HG02884 (cell line): Measurements from ENCODE around the gene NT5C2.
"Not testable (repeated sequence)": the region's sequence is repeated elsewhere in the genome, so short reads cannot be mapped to it uniquely, and the experiment has no call there.

Source experiments
- ATAC-seq: cut with Tn5 transposase; IDR thresholded peaks from one replicate; pipeline ENCODE4 v1.9.1; 2021; ENCODE audit warnings: mild to moderate bottlenecking, moderate library complexity; ENCODE audit not compliant: unreplicated experiment

The NT5C2 gene

DNA sequence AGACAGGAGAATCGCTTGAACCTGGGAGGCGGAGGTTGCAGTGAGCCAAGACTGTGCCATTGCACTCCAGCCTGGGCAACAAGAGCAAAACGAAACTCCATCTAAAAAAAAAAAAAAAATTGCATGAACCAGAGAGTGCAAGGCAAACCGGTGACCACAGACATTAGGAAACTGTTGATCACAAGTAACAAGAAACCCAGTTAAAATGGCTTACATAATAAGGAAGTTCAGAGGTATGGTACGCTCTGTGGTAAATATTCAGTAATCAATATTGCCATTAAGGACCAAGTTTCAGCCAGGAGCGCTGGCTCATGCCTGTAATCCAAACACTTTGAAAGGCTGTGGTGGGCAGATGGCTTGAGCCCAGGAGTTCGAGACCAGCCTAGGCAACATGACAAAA is 9.2 kb upstream of the NT5C2 start:
- ATAC-seq = no peak

DNA sequence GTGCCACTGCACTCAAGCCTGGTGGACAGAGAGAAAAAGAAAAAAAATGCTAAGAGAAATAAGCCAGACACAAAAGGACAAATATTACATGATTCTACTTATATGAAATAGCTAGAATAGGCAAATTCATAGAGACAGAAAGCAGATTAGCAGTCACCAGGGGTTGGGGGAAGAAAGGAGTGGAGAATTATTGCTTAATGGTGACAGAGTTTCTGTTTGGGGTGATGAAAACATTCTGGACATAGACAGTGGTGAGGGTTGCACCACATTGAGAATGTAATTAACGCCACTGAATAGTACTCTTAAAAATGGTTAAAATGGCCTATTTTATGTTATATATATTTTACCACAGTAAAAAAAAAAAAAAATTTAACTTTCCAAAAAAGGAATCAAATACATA is 6.4 kb upstream of the NT5C2 start:
- no peak for ATAC-seq

DNA sequence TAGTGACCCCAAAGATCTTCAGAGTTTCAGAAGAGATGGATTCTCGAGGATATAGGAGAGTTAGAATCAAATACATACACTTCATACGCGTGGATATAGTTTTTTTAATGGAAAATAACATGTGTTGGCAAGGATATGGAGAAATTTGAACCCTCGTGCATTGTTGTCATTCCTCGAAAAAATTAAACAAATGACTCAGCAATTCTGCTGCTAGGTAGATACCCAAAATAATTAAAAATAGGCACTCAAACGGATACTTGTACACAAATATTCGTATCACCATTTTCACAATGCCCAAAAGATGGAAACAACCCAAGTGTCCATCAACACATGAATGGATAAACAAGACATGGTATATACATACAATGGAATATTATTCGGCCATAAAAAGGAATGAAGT is 5.6 kb upstream of the NT5C2 start:
- ATAC-seq = no peak

DNA sequence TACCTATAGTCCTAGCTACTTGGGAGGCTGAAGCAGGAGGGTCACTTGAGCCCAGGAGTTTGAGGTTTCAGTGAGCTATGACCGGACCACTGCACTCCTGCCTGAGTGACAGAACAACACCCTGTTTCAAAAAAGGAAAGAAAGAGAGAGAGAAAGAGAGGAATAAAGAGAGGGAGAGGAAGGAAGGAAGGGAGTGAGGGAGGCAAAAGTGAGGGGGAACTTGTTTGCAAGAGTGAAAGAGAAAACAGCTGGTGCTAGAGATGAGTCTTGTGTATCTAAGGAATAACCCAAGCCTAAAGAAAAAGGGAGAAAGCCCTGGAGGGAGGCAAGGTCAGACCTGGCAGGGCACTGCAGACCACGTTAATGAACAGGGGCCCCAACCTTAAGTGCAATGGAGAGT is 4.8 kb upstream of the NT5C2 start:
- no peak for ATAC-seq

DNA sequence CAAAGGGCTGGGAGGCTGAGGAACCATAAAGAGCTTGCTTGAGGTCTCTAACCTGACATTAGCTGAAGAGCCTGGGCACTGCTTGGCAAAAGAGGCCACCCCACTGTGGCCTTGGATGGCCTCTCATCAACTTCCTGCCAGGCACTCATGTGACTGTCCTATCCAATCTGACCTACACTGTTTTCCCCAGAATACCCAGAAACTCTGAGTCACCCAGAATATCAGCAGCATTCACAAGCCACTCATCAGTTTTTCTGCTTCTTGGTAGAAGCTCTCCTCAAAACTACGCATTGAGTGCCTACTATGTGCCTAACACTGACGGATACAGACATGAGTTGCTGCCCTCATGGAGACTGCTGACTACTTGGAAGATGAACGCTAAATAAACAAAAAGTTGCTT is 4.1 kb upstream of the NT5C2 start:
- no peak for ATAC-seq

DNA sequence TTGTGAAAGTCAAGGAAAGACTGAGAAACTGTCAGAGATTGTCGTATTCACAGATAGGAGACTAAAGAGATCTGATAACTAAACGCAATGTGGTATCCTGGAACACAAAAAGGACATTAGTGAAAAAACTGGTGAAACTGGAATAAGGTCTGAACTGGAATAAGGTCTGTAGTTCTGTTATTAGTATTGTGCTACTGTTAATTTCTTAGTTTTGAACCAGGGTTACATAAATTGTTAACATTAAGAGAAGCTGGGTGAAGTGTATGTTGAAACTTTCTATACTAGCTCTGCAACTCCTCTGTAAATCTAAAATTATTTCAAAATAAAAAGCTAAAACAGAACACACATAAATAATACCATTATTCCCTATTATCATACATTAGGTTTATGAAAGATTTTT is 3.4 kb upstream of the NT5C2 start:
- no peak for ATAC-seq

DNA sequence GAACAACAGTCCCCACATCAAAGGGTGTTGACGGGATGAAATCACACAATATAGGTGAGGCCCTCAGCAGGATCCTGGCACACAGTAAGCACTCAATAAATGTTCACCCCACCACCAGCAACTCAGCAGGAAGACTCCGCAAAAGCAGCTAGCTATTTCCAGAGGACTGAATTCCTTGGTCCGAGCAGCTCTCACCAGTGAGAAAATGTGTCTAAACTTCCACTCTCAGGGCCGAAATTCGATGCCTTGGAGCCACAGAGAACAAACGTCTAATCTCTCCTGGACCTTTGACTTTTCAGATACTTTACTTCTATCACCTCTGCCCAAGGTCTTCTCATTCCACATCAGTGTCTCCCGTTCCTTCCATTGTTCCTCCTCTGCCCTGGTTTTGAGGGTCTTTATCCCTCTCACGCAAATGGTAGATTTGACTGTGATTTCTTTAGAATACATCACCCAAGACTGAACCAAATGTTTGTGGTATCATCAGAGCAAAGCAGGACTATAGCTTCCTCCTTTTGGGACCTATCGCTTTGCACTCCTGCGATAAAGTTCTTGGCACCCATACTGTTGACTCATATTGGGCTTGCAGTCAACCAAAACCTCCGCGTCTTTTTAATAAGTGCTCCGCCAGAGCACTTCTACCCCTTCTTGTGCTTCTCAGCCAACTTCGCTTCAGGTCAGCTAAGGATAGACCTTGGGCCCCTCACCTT is 903 bp upstream of the NT5C2 start:
- ATAC-seq = no peak

DNA sequence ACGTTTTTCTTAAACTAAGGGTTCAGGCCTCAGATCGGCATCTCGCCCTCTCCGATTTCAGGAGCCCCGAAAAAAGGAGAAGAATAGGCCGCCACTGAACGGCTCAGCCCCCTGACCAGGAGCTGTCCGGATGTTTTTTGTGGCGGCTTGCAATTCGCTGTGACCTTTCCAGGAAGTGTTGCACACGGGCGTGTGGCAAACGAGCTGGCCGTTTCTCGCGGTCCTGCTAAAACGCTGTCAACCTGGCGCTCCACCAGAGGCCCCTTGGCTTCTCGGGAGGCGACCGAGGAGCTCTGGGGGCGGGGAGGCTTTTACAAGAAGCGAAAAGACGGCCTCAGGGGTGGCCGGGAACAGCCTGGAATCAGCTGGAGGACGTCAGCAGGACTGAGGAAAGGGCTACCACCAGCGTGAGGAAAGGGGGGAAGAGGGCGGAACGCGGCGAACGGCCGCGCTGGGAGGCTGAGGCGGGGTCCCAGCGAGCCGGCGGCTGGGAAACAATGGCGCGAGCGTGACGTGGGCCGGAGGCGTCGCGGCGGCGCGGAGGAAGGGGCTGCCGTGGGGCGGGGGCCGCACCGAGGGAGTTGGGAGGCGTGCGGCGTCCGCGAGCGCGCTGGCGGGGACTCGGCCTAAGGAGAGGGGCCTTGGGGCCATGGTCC is 493 bp downstream of the NT5C2 start:
- ATAC-seq = peak; percentile 39

DNA sequence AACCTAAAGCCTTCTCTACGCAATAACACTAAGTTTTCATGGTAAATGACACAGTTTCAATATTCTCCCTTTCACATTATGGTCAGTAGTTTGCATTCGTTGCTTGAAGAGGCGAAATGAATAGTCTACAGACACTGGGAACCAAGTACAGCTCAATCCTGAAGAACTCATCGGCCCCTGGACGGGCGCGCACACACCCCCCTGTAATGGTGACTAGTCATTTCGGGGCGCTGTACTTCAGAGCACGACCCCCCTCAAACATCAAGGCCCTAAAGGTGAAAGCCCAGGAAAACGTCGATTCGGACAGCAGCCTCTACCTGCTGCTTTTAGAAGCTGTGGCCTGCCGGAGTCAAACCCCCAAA is 1.0 kb downstream of the NT5C2 start:
- no peak for ATAC-seq

DNA sequence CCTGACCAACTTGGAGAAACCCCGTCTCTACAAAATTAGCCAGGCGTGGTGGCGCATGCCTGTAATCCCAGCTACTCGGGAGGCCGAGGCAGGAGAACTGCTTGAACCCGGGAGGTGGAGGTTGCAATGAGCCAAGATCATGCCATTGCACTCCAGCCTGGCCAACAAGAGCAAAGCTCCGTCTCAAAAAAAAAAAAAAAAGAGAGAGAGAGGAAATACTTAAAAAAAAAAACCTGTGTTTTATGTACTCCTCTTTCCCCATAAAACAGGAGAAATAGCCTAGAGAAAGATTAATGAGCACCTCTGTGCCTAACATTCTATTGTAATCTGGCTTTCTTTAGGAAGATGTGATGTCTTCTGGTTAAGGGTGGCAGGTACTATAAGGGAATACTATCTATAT is 1.9 kb downstream of the NT5C2 start:
- ATAC-seq = not testable (repeated sequence)

DNA sequence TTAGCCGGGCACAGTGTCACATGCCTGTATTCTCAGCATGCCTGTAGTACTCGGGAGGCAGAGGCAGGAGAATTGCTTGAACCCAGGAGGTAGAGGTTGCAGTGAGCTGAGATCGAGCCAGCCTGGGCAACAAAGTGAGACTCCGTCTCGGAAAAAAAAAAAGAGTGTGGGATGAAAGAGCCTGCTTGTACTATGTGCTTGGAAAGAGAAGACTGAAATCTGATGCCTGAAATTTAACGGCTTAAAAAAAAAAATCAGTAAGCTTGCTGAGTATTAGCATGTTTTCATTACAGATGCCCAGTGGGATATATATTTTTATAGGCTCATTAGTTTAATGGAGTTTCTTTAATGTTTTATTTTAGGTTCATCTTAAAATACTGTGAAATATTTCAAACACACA is 4.2 kb downstream of the NT5C2 start:
- ATAC-seq = no peak

DNA sequence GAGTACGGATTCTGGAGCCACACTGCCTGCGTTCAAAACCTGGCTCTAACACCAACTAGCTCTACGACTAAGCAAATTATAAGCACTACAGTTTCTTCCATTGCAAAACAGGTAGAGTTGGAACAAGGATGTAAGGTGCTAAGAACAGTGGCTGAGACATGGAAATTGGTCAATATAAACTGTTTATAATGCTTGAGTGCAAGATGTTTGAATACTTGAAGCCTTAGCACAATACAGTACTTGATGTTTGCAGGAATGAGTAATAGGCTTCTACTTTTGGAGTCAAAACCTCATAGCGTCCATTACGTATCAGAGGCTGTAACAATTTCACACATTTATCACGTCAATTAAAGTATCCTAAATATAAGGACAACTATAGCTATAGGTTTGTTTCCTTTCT is 6.9 kb downstream of the NT5C2 start:
- ATAC-seq = no peak

DNA sequence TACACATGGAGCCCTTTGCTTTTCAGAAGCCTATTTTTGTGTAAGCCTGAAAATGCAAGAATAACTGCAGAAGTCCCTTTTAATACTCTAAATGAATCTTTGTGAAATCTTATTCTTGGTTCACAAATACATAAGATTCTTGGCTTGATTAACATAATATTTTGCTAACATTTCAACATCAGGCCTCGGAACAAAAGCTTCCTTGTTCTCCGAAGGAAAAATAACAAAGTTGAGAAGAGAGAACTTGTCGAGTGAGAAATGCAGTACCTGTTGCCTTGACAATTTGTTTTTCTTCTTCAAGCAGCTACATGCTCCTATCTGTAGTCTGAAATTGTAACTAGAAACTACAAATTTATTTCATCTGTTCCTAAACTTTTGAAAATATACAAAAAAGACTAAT is 8.5 kb downstream of the NT5C2 start:
- no peak for ATAC-seq

DNA sequence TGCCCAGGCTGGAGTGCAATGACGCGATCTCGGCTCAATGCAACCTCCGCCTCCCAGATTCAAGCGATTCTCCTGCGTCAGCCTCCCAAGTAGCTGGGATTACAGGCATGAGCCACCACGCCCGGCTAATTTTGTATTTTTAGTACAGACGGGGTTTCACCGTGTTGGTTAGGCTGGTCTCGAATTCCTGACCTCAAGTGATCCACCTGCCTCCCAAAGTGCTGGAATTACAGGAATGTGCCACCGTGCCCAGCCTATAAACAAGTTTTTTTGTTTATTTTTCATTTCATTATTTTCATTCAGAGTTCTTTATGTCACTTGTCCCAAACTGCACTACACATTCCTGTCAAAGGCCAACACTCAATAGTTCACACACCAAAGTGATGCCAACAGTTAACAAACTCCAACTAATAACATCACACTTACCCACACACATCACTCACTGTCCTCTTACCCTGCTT is 9.1 kb downstream of the NT5C2 start:
- ATAC-seq = not testable (repeated sequence)

DNA sequence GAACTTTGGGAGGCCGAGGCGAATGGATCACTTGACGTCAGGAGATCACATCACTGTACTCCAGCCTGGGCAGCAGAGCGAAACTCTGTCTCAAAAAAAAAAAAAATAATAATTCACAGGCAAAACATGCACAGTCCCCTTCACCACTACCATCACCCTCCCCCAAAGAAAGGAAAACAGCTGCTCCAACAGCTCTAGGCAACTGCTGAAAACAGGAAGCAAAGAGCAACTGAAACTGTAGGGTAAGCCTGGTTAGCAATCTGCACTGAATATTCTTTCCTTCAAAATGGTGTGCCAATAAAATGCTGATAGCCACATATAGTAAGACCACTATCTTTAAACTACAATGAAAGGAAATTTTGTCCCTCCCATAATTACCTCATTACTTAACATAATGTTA is 11.8 kb downstream of the NT5C2 start:
- ATAC-seq = no peak

DNA sequence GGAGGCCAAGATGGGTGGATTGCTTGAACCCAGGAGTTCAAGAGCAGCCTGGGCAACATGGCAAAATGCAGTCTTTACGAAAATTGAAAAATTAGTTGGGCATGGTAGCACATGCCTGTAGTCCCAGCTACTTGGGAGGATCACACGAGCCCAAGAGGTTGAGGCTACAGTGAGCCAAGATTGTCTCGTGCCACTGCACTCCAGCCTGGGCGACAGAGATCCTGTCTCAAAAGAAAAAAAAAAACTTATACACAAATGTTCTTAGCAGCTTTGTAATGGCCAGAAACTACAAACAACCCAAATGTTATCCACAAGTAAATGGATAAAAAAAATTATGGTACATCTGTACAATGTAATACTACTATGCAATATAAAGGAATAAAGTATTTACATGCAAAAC is 12.6 kb downstream of the NT5C2 start:
- no peak for ATAC-seq

DNA sequence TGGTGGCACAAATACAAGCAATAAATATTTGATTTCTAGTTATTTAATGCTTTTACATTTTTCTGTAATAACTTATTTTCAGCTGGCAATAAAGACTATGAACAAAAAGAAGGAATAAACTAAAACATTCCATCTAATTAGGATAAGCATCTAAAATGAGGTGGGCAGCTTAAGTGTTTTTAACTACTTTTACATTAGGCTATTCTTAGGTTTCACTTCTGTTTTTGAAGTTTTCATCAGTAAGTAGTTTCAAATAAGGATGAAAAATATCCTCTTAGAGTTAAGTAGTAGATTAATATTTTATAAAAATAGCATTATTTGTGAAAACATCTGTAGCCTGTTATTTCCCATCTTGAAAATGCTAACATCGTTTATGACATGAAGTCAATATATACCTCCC is 15.9 kb downstream of the NT5C2 start:
- no peak for ATAC-seq

DNA sequence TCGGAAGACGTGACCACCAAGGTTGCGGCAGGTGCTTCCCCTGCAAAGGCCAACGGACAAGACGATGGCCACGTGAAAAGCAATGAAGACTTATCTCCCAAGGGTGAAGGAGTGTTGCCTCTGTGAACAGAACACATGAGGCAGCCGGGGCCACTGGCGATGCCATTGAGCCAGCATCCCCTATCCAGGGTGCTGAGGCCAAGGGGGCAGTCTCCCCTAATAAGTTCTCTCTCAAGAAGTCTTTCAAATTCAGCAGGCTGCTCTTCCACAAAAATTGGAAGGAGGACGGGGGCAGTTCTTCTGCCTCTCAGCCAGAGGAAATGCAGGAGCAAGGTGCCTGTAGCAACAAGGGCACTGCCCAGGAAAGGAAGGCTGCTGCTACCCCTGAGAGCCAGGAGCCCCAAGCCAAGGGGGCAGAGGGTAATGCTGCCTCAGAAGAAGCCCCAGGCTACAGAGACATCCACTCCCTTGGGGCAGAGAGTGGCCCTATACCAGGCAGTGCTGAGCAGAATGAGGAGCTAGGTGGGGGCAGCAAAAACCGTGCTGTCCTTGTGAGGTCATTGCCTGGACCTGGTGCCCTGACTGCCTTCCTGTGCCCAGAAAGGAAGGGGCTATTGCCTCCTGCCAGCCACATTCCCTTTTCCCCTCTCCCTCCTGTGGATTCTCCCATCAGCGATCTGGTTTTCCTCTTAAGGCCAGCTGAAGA is 17.3 kb downstream of the NT5C2 start:
- ATAC-seq = no peak

DNA sequence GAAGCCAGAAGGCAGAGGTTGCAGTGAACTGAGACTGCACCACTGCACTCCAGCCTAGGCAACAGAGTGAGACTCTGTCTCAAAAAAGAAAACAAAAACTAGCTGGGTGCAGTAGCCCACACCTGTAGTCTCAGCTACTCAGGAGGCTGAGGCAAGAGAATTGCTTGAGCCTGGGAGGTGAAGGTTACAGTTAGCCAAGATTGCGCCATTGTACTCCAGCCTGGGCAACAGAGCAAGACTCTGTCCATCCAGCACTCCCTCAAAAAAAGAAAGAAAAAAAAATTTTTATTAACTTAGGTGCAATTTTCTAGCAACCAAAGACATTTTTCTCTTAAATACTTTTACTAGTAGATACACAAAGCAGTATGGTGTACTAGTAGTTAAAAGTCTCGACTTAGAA is 18.7 kb downstream of the NT5C2 start:
- ATAC-seq = not testable (repeated sequence)

DNA sequence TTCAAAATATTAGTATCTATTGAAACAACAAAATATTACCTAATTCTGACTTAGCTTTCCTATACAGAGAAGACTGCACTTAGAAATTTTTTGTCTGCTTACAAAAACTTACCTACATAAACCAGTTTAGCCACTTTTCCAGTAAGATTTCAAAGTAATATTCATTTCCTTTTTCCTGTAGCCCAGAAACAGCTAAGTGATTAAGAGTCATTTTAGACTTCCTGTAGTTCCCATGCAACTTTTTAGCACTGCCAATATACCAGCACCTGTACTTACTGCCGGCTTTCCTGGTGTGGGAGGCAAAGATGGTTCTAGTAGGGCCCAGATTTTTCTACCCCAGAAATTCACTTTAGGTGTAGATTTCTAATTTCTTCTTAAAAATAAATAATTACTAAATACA is 21.8 kb downstream of the NT5C2 start:
- no peak for ATAC-seq

DNA sequence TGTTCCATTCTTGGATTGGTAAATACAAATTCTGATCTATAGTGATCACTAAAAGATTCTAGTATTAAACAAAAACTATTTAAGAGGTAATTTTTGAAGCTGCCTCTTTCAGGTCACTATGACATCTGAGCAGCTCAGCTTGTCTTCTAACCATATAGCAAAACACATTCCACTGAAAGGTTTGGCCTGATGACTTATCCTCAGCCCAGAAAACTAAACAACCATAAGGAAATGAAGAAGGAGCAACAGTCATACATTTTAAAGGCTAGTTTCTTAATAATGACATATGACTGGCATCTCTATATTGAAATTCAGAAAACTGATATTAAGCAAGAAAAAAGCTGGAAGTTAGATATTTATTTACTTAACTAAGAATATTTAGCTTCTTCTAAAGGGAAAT is 24.6 kb downstream of the NT5C2 start:
- no peak for ATAC-seq

DNA sequence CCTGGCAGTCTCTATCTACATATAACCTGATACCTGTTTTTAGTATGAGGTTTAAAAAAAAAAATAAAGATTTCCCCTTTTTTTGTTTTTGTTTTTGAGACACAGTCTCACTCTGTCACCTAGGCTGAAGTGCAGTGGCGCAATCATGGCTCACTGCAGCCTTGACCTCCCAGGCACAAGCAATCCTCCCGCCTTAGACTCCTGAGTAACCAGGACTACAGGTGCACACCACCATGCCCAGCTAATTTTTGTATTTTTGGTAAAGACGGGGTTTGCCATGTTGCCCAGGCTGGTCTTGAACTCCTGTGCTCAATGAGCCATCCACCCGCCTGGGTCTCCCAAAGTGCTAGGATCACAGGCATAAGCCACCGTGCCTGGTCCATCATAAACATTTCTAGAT is 25.5 kb downstream of the NT5C2 start:
- not testable (repeated sequence) for ATAC-seq
